Dermis microvascular lymphatic vessel endothelial cell (primary cell): Measurements from ENCODE around the gene ZNF236. TPM values are rescaled to one million over a fixed set of nuclear protein-coding genes. Genes with fewer than 3 reads are reported as not detected.
"Not testable (repeated sequence)": the region's sequence is repeated elsewhere in the genome, so short reads cannot be mapped to it uniquely, and the experiment has no call there.

Source experiments
- DNase-seq, 2 donors: peaks; one replicate each; pipeline versions ENCODE4 v3.0.0 to v3.0.0-alpha.2; 2010; ENCODE audit warnings: low read depth in 2 of 2
- total RNA-seq: library from RNA; depleted of rRNA; stranded (reverse); fragments of >200 nt; gene quantifications from 2 replicates; pipeline ENCODE4 v1.2.1, GENCODE V29; 2014

Gene ZNF236
- total RNA-seq, 1 donor from 2014 or later, result 3.9 TPM

- not testable (repeated sequence) for DNase-seq
These were observed 122.0 kb downstream of the ZNF236 start for GRCh38 chr18:76944346-76944745.

- no peak for DNase-seq
These were observed 126.0 kb downstream of the ZNF236 start for GRCh38 chr18:76948345-76948744.

- DNase-seq, result no peak
These were observed 129.3 kb downstream of the ZNF236 start for GRCh38 chr18:76951456-76952247.

- no peak for DNase-seq
These were observed 130.4 kb downstream of the ZNF236 start for GRCh38 chr18:76952747-76953146.

DNA sequence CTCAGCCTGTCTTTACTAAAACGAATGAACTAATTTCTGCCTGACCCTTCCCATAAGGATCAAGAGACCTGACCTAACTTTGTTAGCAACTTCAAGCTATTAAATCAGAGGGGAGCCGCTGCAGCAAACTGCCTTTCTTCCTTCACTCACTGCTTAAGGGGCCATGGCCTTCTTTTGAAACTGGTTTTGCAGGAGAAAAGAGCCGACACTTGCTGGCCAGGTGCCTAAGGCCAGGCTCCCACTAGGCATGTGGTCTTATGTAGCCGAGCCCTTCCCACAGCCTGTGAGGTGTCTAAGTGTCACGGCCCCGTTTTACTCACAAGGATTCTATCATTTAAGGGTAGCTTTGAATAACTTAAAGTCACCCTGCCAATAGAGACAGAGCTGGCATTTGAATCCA, 130.8 kb downstream of the ZNF236 start:
- peak in 1 of 2 donors; percentile 8 for DNase-seq

GRCh38 chr18:76953583-76954233, 131.4 kb downstream of the ZNF236 start:
- peak in 1 of 2 donors; percentile 68 for DNase-seq

DNA sequence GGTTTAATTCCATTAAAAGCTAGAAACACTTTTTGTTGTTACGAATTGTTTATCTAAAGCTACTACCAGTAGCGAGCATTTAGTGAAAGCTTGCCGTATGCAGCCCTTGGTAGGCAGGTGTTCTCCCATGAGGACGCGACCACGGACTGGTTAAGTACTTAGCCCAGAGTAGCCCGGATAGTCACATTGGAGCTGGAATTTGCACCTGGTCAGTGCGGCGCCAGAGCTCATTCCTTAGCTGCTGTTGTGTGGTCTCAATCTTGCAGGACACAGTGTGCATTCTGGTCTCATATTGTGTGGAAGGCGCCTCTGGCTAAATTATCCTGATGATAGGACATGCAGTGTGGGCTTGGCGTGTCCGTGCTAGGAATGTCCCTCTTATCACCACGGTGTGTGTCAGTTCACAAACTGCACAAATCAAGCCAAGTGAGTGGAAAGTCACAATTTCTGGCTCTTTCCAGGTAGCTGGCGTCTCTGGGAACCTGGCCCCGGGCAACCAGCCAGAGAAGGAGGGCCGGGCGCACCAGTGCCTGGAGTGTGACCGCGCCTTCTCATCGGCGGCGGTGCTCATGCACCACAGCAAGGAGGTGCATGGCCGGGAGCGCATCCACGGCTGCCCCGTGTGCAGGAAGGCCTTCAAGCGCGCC, 133.3 kb downstream of the ZNF236 start:
- DNase-seq, result no peak

- DNase-seq, result no peak
These were observed 134.3 kb downstream of the ZNF236 start for GRCh38 chr18:76956648-76957047.

GRCh38 chr18:76957384-76958355, 135.3 kb downstream of the ZNF236 start:
- DNase-seq, result no peak

DNA sequence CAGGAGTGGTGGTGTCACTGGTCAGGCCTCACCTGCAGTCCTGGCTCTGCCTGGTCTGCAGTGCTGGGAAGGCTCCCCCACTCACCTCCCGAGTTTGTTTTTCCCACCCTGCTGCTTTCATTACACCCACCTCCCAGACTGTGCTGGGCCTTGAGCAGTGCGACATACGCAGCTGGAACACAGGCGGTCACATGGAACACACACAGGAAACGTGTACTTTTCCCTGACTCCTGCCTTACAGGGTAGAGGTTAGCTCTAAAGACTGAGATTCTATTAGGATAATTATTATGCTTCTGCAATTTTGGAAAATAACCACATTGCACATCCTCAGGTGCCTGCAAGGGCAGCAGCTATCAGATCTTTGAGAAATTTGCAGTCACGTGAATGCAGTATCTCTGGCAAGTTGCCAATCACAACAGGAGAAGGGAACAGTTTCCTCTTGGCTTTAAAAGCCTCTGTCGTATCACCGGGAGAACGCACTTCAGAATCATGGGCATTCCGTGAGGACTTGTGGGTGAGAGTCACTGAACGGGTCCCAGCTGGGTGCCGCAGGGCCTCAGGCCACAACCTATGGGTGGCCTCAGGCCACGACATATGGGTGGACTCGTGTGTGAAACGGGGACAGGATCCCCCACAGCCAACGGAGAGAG, 136.5 kb downstream of the ZNF236 start:
- peak; percentile 67 to 79 for DNase-seq

DNA sequence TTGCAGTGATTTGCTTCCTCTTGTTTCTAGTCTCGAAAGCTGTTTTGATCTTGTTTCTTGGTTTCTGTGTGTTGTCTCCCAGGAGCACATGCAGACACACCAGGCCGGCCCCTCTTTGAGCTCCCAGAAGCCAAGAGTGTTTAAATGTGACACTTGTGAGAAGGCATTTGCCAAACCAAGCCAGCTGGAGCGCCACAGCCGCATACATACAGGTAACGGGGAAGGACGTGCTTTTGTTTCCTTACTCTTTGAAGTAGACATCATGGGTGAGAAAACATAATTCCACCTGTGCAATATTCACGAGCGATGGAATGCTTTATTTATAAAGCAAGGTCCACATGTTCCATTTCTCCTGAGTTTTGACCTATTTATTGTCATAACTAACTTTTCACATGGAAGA, 137.2 kb downstream of the ZNF236 start:
- no peak for DNase-seq

- no peak for DNase-seq
These were observed 138.2 kb downstream of the ZNF236 start for GRCh38 chr18:76960528-76961035.

DNA sequence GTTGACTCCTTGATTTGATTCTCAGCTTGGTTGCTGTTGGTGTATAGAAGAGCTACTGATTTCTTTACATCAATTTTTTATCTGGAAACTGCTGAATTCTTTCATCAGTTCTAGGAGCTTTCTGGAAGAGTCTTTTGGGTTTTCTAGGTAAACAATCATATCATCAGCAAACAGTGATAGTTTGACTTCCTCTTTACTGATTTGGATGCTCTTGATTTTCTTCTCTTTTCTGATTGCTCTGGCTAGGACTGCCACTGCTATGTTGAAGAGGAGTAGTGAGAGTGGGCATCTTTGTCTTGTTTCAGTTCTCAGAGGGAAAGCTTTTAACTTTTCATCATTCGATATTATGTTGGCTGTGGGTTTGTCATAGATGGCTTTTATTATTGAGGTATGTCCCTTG, 140.5 kb downstream of the ZNF236 start:
- no peak for DNase-seq

DNA sequence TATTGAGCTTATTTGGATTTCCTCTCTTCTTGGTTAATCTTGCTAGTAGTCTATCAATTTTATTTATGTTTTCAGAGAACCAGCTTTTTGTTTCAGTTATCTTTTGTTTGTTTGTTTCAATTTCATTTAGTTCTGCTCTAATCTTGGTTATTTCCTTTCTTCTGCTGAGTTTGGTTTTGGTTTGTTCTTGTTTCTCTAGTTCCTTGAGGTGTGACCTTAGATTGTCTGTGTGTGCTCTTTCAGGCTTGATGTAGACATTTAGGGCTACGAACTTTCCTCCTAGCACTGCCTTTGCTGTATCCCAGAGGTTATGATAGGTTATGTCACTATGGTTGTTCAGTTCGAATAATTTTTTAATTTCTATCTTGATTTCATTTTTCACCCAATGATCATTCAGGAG, 141.6 kb downstream of the ZNF236 start:
- no peak for DNase-seq

- DNase-seq, result not testable (repeated sequence)
These were observed 143.3 kb downstream of the ZNF236 start for GRCh38 chr18:76965555-76966151.

DNA sequence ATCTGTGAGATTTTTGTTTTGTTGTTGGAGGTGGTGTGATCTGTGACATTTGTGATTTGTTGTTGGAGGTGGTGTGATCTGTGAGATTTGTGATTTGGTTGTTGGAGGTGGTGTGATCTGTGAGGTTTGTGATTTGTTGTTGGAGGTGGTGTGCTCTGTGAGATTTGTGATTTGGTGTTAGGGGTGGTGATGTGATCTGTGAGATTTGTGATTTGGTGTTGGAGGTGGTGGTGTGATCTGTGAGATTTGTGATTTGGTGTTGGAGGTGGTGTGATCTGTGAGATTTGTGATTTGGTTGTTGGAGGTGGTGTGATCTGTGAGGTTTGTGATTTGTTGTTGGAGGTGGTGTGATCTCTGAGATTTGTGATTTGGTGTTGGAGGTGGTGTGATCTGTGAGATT, 144.9 kb downstream of the ZNF236 start:
- DNase-seq, result not testable (repeated sequence)

DNA sequence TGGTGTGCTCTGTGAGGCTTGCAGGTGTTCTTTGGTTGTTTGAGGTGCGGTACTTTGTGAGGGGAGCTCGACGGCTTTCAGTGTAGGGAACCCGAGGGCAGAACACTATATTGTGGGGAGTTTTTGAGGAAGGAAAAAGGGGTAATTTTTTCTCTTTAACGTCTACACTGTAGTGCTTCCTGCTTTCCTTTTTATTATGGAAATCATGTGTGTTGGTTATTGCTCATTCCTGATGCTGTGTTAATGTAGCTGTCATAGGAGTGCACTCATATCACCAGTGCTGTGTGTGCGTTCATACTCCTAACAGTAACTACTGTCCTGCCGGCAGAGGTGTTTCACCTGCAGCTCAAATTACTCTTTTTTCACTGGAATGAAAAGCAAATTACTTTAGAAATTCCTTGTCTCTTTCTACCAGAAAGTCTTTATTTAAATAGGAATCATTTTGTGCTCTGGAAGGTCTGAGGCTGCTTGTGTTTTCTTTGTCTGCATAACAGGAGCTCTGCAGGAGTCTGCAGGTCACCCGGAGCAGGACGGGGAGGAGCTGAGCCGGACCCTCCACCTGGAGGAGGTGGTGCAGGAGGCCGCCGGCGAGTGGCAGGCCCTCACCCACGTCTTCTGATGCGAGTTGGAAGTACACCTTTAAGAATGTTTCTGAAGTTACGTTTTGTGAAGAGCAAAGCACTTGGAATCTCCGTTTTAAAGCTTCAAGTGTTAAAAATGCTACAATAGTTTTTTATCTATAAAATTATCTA, 145.5 kb downstream of the ZNF236 start:
- DNase-seq, result no peak

GRCh38 chr18:76970770-76971559, 148.6 kb downstream of the ZNF236 start:
- no peak for DNase-seq

DNA sequence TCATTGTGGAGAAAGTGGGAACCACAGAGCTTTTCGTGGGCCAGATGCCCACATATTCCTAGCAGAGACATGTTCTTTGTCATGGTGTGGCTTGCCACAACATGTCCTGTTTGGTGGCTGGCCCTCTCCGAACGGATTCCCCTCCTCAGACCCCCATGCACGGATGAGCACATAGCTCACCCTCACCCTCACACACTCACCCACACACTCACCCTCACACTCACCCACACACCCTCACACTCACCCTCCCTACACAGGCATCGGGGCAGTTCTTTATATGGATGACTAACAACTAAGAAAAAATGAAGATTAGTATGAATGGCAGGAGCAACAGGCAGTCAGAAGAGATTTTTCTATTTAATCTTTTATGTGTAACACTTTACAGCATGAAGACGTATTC, 149.9 kb downstream of the ZNF236 start:
- no peak for DNase-seq
